SU-DHL-6 (cell line): ENCODE results near the gene BANP.
"Not testable (repeated sequence)": the region's sequence is repeated elsewhere in the genome, so short reads cannot be mapped to it uniquely, and the experiment has no call there.

Experiments
- H2AFZ ChIP-seq: fragments of 200-600 bp; sonication (generic); 2 replicates; pipeline ENCODE4 v1.6.1; 2014; ENCODE audit warnings: low read depth, mild to moderate bottlenecking, moderate library complexity, mixed read lengths, antibody characterized with exemption, low read length; ENCODE audit not compliant: severe bottlenecking
- H3F3A ChIP-seq: fragments of 200-600 bp; shearing (Covaris generic); 2 replicates; pipeline ENCODE4 v1.6.0; 2016; ENCODE audit warnings: antibody characterized with exemption, mild to moderate bottlenecking; ENCODE audit not compliant: insufficient read depth
- H3K27ac ChIP-seq: fragments of 200-600 bp; sonication (generic); 2 replicates; pipeline ENCODE4 v1.5.1; 2016; ENCODE audit warnings: low read depth, mild to moderate bottlenecking, low read length, moderate library complexity, mixed read lengths
- H3K27me3 ChIP-seq: fragments of 200-600 bp; sonication (generic), shearing (Covaris generic); 2 replicates; pipeline ENCODE4 v1.6.0; 2014; ENCODE audit warnings: mild to moderate bottlenecking, low read length
- H3K36me3 ChIP-seq: fragments of 200-600 bp; sonication (generic); 2 replicates; pipeline ENCODE4 v1.6.1; 2014; ENCODE audit warnings: mild to moderate bottlenecking, low read length, mixed read lengths
- H3K4me2 ChIP-seq: fragments of 300-600, 200-600 bp; shearing (Covaris generic), sonication (generic); 2 replicates; pipeline ENCODE4 v1.6.0; 2014; ENCODE audit warnings: low read length, low read depth, mild to moderate bottlenecking; ENCODE audit not compliant: poor library complexity, severe bottlenecking
- H3K4me3 ChIP-seq: fragments of 200-600 bp; sonication (generic); 2 replicates; pipeline ENCODE4 v1.5.1; 2014; ENCODE audit warnings: antibody characterized with exemption, low read length, mild to moderate bottlenecking, mixed read lengths; ENCODE audit not compliant: insufficient read depth, poor library complexity, severe bottlenecking
- H3K79me2 ChIP-seq: fragments of 200-600 bp; sonication (generic); 2 replicates; pipeline ENCODE4 v1.6.1; 2014; ENCODE audit warnings: mild to moderate bottlenecking, low read length, moderate library complexity; ENCODE audit not compliant: insufficient read depth
- H3K9ac ChIP-seq: fragments of 200-600 bp; sonication (generic); 2 replicates; pipeline ENCODE4 v1.7.0; 2014; ENCODE audit warnings: mild to moderate bottlenecking, low read length
- H3K9me2 ChIP-seq: fragments of 200-600 bp; sonication (generic); replicated peaks from 2 replicates; pipeline ENCODE4 v1.6.1; 2014; ENCODE audit warnings: low read length; ENCODE audit not compliant: insufficient read depth
- H3K9me3 ChIP-seq: fragments of 200-600 bp; sonication (generic); 2 replicates; pipeline ENCODE4 v1.6.1; 2014; ENCODE audit warnings: low read length, mixed read lengths; ENCODE audit not compliant: insufficient read depth
- H4K20me1 ChIP-seq: fragments of 200-600 bp; sonication (generic); 2 replicates; pipeline ENCODE4 v1.6.1; 2014; ENCODE audit warnings: low read depth, mild to moderate bottlenecking, antibody characterized with exemption, low read length, moderate library complexity, mixed read lengths

BANP gene

DNA sequence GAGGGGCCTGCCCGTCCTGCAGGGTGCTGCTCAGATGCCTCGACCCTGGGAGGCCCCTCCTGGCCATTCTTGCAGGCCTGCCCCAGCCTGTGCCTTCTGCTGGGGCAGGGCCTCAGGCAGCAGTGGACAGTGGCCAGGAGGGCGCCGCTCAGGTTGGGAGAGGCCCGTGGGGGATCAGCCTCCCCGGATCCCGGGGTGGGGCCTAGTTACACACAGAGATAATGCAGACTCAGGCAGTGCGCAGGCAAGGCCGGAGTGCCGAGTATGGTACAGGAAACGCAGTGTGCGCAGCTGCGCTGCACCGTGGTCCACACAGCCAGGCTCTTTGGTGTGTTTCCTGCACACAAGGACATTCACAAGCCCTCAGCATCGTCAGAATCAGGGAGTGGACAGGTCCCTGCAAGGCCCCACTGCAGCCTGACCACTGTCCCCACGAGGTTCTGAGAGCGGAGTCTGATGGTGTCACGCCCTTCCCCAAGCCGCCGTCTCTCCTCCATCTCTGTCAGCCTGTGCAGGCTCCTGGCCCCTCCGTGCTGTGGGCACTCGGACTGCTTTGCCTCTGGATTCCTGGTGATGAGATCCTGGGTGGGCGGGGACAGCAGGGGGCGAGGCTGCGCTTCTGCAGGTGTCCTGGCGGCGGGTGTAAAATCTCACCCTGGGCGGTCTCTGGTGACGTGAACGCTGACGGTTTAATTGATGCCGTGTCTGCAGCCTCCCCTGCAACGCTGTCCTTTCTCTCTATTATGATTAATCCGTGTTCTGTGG is 141.7 kb downstream of the BANP start:
- H3K9me3 ChIP-seq, H3K4me2 ChIP-seq, H3K9me2 ChIP-seq, H3K79me2 ChIP-seq, H3K27ac ChIP-seq, H3F3A ChIP-seq, H3K9ac ChIP-seq, H2AFZ ChIP-seq, H4K20me1 ChIP-seq, H3K27me3 ChIP-seq, H3K36me3 ChIP-seq, H3K4me3 ChIP-seq: not testable (repeated sequence)

DNA sequence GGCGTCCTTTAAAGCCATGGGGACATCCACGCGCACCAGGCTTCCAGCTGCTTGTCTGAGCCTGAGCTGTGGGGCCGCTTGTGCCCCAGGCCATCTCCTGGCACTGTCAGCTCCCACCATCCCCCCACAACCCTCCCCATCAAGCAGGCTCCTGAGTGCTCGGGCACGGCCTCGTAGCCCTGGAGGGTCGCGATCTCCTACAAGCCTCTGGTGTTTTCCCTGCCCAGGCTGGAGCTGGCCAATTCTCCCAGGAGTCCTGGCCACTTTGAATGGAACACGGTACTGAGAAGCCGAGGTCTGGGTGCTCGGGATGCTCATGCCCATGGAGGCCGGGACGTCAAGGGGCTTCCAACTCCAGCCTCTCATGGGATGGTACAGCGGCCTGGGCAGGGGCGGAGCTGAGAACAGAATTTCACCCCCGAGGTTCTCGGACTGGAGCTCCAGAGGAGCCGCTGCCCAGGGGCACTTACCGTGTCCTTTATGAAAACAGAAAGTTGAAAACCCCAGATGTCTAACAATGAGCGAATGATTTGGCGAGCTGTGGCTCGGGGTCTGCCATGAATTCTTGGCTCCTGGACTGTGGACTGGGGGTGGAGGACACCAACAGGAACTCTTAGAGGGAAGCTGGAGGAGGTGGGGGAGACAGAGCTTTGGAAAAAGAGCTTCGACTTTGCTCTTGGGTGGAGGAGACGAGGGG is 142.5 kb downstream of the BANP start:
- not testable (repeated sequence) for H3K9me2 ChIP-seq, H3K9ac ChIP-seq, H3F3A ChIP-seq, H3K36me3 ChIP-seq, H3K27ac ChIP-seq, H2AFZ ChIP-seq, H3K79me2 ChIP-seq, H3K9me3 ChIP-seq, H3K27me3 ChIP-seq, H4K20me1 ChIP-seq, H3K4me3 ChIP-seq, H3K4me2 ChIP-seq

DNA sequence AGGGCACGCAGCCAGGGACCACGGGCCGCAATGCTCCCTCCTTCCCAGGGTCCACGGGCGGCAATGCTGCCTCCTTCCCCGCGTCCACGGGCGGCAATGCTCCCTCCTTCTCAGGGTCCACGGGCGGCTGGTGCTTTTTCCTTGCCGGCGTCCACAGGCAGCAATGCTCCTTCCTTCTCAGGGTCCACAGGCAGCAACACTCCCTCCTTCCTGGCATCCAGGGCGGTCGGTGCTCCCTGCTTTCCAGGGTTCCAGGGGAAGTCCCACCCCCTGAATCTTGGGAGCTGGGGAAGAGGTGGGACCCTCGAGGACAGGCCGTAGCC is 143.0 kb downstream of the BANP start:
- H3K36me3 ChIP-seq, H3K79me2 ChIP-seq, H3K4me2 ChIP-seq, H3K9me3 ChIP-seq, H3K4me3 ChIP-seq, H3K27me3 ChIP-seq, H4K20me1 ChIP-seq, H3K9ac ChIP-seq, H3K9me2 ChIP-seq, H3K27ac ChIP-seq, H3F3A ChIP-seq, H2AFZ ChIP-seq: not testable (repeated sequence)

DNA sequence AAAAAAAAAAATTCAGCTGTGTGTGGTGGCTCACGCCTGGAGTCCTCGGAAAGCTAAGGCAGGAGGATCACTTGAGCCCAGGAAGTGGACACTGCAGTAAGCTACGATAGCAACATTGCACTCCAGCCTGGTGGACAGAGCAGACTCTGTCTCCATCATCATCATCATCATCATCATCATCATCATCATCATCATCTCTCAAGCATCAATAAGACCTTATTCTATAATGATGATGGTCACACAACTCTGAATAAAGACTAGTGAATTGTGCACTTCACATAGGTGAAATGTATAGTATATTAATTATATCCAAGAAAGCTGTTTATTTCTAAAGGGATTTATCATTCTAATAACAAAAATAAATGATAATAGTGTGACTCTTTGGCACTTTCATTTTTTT is 143.7 kb downstream of the BANP start:
- not testable (repeated sequence) for H3K9ac ChIP-seq, H3K9me2 ChIP-seq, H3K4me2 ChIP-seq, H3K27ac ChIP-seq, H2AFZ ChIP-seq, H3K9me3 ChIP-seq, H3K79me2 ChIP-seq, H3K36me3 ChIP-seq, H3K4me3 ChIP-seq, H3K27me3 ChIP-seq, H4K20me1 ChIP-seq, H3F3A ChIP-seq

DNA sequence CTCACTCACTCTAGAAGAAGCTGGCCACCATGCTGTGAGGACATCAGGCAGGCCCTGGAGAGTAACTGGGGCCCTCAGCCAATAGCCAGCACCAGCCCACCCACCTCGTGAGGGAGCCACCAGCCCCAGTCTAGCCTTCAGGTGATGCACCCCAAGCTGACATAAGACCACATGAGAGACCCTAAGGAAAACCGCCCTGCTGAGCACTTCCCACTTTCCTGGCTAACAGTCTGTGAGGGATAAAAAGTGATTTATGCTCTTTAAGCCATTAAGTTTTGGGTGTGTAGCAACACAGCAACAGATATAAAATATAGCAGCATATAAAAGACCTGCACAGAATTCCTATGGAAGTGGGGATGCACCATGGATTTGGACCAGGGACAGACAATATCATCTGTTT is 145.4 kb downstream of the BANP start:
- H3K9ac ChIP-seq, H3F3A ChIP-seq, H2AFZ ChIP-seq, H3K9me3 ChIP-seq, H4K20me1 ChIP-seq, H3K36me3 ChIP-seq, H3K4me2 ChIP-seq, H3K27ac ChIP-seq, H3K9me2 ChIP-seq, H3K79me2 ChIP-seq, H3K4me3 ChIP-seq, H3K27me3 ChIP-seq: not testable (repeated sequence)

DNA sequence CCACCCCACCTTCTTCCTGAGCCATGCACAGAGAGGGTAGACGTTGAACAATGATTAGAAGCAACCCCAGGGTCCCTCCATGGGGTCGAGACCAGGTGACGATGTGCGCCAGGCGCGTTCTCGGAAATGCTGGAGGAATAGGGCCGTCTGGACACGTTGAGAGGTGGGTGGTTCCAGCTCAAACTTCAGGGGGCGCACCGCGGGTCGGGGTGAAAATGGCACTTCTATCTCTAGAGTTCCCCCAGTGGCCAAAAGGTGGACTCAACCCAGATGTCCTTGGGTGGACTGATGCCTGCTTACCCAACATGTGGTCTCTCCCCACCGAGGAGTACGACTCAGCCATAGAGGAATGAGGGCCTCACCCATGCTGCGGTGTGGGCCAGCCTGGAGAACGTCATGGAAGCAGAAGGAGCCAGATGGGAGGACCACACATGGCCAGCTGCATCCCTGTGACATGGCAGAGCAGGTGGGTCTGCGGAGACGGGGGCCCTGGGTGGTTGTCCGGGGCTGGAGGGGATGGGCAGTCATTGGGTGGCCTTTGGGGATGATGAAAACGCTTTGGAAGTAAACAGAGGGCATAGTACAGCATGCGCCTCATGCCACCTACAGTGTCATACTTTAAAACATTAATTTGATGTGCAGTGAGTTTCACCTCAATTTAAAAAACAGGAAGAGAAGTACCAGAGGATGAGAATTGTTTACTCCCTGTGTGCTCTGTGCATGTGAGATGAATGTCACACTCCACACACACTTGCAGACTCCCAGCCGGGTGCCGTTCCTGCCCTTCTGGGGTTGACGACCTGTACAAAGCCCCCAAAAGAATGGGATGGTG is 147.7 kb downstream of the BANP start:
- H3K4me3 ChIP-seq, H3K79me2 ChIP-seq, H2AFZ ChIP-seq, H3F3A ChIP-seq, H3K9me3 ChIP-seq, H4K20me1 ChIP-seq, H3K27me3 ChIP-seq, H3K36me3 ChIP-seq, H3K27ac ChIP-seq, H3K9me2 ChIP-seq, H3K4me2 ChIP-seq, H3K9ac ChIP-seq: not testable (repeated sequence)
